Right lung (tissue), 5 donors: Measurements from ENCODE around the gene TMEM184B. TPM values are rescaled to one million over a fixed set of nuclear protein-coding genes. Genes with fewer than 3 reads are reported as not detected.

ENCODE experiments used
- DNase-seq, 2 donors: peaks; one replicate each; pipeline ENCODE4 v3.0.0-alpha.2; 2013
- polyA plus RNA-seq, 5 donors: library from polyadenylated mRNA; unstranded; fragments of 120-200 nt; gene quantifications; one replicate each; pipeline versions ENCODE4 v1.2.1 to v1.2.3, GENCODE V29; 2013; ENCODE audit warnings: inconsistent platforms in 1 of 5, low replicate concordance in 1 of 5; ENCODE audit not compliant: insufficient read length in 5 of 5, insufficient read depth in 1 of 5

The TMEM184B gene
- polyA plus RNA-seq, 5 donors: 32.6 to 47.1 (median 38.9) TPM

DNA sequence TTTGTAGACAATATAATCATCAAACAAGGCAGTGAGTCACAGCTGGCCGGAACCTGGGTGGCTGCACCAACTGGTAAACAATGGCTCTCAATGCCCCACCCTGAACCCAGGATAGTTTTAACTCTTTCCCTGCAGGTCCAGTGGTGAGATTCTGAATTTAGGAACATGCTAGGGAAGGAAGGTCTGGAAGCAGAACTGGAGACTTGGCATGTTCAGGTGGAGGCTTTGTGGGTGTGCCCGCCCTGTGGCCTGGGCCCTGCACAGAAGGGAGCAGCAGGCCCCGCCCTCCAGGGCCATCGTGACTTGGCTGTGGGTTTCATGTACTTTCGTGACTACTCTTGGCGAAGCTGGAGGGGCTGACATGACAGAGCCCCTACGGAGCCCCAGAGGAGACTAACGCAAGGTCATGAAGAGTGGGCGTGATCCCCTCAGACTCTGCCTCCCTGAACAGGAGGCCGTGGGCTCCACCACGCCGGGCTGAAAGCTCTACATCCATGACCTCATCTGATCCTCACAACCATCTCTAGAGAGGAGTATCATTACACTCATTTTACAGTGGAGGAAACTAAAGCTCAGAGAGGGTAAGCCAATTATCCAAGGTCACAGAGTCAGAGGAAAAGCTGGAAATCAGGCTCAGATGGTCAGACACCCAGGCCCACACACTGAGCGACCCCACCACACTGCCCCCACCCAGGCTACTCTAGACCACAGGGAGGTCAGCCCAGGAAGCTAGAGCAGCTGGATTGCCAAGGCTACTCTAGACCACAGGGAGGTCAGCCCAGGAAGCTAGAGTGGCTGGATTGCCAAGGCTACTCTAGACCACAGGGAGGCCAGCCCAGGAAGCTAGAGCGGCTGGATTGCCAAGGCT is 43.7 kb downstream of the TMEM184B start:
- DNase-seq: no peak

DNA sequence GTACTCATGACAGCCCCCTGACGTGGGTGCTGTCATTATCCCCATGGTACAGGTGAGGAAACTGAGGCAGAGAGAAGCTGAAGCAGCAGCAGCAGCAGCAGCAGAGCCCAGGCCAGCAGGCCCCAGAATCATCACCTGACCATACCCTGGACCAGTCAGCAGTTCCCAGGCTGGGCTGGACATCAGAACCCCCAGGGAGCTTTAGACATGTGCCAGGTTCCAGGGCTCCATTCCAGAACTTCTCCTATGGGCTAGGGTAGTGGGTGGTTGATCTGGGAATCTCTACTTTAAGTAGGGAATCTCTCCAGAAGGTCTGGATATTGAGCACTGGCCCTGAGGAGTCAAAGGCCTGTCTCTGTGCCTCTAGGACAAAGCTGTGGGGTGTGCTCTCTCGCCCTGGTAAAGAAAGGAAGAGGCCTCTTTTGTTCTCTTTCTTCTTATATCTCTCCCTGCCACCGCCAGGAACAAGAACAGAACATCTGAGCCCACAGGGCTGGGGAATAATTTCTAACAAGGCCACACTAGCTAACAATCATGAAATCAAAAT is 44.4 kb downstream of the TMEM184B start:
- DNase-seq: no peak

DNA sequence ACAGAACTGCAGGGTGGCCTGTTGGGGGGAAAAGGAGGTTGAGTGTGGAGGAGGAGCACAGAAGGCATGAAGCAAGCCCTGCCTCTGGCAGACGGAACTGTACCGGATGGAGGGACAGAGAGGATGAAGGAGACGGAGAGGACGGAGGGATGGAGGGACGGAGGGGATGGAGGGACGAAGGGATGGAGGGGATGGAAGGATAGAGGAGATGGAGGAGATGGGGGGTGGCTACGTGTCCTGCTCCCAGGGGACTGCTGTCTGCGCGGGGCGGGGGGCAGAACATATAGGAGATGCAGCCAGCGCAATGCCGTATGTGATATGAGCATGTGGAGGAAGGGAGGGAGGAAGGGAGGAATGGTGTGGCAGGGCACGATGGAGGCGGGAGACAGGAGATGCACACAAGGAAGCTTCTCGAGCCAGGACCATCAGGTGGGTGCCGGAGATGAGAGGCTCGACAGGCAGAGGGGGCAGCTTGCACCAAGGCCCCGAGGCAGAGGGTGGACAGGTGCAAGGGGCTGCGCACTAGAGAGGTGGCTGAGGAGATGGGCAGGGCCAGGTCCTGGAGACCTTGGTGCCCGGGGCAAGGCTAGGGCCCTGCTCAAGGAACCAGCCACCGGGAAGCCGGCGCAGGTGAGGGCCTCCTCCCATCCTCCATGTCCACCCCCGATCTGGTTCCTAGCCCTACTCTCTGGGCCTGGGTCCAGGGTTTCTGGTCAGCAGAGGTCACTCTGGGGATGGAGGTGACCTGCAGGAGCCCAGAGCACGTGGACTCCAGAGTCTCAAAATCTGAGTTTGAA is 45.8 kb downstream of the TMEM184B start:
- no peak for DNase-seq

DNA sequence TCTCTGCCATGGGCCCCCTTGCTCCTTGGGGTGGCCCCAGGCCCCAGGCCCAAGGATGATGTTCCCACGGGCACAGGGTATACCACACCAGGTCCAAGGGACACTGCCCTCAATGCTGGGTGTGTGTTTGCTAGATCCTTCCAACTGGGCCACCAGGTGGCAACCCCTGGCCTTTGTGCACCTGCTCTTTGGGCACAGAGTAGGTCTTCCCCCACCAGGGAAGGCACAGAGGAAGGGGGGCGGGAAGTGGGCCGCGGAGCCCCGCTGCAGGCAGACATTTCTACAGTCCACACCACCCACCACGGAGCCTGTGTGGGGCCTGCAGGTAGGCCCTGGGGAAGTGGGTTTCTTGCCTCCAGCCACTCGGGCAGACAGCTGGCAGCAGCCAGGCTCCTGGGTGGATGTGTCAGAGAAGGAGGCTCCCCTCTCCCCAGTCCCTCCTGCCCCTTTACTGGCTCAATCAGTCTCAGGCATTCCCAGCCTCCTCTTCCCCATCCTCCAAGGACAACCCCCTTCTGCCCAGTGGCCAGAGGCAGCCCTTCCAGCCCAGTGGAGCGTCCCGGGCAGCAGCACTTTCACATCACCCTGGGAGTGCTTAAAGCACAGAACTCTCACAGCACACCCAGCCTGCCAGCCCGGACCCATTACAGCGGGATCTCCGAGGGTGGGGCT is 49.4 kb downstream of the TMEM184B start:
- DNase-seq: no peak

DNA sequence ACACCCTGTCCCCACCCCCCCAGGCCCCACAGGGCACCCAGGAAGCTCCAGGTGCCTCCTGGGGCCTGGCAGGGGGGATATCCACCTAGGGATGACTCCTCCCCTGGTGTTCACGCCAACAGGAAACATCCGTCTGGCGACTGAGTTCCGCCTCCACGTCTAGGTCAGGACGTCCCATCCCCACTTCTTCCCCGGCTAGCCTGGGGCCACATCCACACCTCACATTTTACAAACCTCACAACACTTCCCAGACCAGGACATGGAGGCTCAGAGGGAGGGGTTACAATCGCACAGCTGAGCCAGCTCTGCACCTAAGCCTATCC is 50.1 kb downstream of the TMEM184B start:
- DNase-seq: no peak

DNA sequence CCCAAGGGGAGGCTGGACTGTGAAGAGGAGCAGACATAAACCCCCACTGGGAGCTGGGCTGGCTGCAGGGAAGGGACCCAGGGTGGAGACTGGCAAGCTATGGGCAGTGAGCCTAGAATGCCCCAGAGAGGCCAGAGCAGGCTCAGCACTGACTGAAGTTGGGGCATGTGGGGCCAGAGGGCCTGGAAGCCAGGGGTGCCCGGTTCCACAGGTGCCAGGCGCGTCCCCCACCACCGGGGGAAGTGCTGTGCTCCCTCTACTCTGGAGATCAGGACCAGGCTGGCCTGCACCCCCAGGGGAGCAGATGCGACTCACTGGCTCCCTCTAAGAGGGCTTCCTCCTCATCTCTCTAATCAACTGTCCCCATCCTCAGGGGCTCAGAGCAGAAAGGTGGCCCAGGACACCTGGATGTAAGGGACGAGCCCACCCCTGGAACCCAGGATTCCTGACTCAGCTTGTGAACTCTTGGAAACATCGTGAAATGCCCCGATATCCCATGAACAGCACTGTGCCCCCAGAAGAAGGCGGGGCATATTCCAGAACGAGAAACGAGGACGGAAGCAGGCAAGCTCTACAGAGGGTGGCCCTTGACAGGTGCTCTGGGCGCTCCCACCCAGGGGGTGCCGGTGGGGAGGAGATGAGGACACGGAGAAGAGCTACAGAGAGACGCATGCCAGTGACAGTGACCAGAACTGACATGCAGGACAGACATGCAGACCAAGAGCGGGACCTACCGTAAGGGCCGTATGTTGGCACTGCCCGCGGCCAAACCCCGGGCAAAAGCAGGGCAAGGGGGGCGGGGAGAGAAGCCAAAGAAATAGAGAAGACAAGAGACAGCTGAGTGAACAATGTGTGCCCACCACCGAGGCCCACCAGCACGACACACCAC is 50.7 kb downstream of the TMEM184B start:
- no peak for DNase-seq

DNA sequence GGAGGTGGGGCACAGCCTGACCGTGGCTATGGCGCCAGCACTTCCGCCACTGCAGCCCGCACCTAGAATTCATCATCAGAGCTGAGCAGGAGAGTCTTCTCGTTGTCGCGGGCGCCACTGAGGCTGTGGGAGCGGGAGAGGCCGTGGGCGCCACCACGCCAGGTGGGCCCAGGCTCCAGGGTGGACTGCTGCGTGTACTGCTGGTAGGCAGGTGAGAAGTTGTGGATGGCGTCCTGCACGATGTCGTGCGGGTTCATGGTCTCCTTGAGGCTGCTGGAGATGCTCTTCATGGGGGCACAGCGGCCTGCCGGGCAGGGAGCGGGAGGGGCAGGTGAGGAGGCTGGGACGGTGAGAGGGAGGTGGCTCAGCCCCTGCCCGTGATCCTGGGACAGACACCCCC is 51.4 kb downstream of the TMEM184B start:
- no peak for DNase-seq

DNA sequence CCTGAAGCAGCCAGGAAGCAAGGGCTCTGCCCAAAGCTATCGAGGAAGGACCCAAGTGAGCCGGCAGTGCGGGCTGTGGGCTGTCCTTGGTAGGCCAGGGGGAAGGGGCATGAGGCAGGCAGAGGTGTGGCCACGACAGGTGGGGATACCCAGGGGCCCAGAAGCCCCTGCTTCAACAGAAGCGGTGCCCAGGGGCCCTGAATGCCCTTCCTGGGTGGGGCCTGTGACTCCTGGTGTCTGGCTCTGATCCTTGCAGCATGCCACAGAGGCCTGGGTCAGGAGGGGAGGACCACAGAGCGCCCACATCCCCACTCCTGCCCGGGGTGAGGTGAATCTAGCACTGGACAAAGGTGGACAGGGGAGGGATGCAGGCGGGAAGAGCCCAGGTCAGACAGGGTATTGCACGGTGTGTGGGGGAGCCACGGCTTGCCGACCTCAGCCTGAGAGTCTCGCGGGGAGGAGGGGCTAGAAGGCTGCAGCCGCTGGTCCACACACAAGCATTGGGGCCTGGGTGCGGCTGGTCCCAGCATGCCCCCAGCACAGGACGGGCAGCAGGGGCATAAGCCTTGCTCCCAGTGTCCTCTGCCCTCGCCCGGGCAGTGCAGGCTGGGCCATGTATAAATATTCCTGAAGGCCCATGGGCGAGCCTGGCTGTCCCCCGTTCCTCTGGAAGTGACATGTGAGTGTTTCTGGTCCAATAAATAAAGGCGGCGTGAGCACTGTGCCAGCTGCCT is 52.0 kb downstream of the TMEM184B start:
- no peak for DNase-seq

DNA sequence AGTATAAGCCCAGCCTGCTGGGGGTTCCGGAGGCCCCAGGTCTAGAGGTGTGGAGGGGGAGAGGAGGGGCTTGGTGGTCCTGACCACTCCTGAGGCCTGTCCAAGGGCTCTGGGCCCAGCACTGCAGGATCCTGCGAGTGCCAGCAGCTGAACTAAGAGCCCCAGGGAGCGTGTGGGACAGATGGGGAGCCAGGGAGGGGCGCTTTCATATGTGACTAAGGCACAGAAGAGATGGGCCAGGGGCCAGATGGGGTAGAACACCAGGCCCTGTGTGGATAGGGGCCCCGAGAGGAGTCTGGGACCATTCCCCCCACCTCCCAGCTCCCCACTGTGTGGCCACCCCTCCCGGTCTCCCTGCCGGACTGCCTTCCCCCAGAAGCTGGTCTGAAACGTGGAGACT is 52.6 kb downstream of the TMEM184B start:
- DNase-seq: no peak

DNA sequence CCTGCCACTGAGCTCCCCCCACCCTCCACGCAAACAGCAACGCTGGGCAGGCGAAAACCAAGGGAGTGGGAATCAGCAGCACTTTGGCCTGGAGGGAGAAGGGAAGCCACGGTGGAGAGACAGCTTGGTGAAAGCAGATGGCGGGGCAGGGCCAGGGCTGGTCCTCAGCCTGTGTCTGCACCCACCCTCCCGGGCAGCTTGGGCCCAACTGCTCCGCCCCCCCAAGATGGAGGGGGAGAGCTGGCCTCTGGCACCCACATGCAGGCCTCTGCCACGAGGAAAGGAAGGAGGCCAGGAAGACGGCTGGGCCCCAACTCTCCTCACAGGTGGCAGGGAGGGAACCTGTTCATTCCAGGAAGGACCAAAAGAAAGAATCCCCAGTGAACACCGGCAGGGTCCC is 53.2 kb downstream of the TMEM184B start:
- DNase-seq: no peak

DNA sequence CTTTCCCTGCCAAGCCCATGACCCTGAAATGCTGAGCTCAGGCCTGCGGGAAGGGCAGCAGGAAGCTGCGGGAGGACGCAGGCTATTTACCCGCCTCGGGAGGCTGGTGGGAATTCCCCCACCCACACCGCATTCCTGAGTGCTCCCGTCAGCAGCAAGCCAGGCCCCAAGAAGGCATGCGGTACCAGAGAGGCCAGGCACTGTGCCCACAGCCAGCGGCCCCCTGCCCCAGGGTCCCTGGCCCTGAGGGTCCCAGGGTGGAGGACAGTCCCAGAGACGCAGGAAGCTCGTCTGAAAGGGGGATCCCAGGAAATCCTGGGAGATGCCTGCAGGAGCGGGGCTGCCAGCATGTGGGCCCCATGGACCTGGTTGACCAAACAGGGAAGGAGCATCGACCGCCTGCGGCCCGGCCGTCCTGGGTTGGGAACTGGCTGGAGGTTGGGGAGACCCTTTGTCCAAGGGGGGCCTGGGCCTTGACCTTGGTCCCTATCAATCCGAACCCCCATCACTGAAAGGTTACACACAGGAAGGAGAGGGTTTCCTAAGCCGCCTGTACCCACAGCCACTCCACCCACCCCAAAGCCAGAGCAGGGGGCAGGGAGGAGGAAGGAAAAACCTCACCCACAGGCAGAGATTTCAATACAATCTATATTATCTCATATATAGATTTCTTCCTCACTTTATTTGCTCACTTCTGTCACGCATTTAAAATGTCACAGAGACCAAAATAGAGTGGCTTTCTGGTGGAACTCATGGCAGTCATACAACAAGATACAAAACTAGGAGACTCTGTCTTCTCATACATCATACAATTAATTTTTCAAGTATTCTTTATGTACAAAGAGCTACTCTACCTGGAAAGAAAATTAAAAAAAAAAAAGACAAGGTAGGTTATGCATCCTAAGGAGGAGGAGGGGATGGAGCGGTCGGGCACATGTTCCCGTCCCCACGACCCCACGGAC is 53.9 kb downstream of the TMEM184B start:
- peak; percentile 58 to 61 for DNase-seq

DNA sequence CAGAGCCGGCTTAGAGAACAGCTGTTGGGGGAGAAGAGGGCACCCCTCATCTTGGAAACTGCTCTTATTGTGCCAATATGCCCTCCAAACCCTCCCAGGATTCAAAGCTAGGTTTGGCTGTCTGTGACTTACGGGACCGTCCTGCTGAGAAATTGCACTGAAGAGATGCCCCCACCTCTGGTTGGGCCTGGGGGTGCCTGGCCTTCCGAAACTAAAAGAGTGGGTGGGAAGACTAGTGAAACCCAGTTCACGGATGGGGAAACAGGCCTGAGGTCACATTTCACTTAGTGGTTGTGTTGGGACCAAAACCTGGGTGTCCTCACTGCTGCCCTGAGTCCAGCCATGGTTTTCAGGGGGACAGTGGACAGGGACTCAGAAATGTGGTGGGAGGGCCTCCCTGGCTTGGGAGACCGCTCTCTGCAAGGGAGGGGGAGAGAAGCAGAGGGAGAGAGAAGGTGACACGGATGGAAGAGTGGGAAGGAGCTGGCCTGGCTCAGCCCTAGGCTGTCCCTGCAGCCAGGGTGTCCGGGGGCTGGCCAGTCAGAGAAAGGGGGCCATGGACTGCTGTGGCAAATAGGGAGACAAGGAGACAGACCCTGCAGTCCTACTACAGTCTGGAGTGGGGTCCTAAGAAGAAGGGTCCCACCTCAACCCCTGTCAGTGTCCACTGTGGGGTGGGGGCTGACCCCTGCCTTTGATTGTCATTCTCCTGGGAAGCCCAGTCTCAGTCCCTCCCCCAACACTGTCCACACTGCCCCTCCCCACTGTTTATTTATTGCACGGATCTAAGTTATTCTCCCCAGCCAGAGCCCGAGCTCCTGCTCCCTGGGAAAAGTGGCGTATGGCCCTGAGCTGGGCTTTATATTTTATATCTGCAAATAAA is 57.4 kb downstream of the TMEM184B start:
- DNase-seq: no peak

DNA sequence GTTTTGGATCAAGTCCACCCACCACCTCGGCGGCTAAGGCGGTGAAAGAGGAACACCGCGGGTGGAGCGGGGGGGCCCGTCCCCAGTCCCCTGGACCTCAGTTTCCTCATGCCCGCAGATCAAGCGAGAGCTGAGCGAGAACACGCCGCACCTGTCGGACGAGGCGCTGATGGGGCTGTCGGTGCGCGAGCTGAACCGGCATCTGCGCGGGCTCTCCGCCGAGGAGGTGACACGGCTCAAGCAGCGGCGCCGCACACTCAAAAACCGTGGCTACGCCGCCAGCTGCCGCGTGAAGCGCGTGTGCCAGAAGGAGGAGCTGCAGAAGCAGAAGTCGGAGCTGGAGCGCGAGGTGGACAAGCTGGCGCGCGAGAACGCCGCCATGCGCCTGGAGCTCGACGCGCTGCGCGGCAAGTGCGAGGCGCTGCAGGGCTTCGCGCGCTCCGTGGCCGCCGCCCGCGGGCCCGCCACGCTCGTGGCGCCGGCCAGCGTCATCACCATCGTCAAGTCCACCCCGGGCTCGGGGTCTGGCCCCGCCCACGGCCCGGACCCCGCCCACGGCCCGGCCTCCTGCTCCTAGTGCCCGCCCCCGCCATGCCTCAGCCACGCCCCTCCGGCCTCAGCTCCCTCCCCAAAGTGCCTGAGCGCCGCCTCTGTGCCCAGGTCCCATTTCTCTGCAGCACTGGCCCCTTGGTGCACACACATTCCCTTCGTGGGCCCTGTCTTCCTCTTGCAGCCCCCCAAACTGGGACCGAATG is 58.3 kb downstream of the TMEM184B start:
- DNase-seq: peak; percentile 45 to 46

DNA sequence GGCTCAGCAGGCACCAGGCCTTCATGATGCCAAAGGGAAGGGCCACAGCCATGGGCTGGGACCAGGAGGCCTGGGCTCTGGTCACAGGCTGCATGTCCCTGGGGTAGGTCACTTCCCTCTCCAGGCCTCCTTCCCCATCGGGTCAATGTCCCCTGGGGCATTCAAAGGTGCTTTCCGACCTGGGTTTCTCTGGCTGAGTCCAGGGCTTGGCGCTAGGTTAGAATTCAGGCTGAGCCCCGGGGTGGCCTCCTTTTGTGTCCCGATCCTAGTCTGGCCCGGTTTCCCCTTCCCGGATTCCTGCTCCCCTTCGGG is 58.9 kb downstream of the TMEM184B start:
- no peak for DNase-seq

DNA sequence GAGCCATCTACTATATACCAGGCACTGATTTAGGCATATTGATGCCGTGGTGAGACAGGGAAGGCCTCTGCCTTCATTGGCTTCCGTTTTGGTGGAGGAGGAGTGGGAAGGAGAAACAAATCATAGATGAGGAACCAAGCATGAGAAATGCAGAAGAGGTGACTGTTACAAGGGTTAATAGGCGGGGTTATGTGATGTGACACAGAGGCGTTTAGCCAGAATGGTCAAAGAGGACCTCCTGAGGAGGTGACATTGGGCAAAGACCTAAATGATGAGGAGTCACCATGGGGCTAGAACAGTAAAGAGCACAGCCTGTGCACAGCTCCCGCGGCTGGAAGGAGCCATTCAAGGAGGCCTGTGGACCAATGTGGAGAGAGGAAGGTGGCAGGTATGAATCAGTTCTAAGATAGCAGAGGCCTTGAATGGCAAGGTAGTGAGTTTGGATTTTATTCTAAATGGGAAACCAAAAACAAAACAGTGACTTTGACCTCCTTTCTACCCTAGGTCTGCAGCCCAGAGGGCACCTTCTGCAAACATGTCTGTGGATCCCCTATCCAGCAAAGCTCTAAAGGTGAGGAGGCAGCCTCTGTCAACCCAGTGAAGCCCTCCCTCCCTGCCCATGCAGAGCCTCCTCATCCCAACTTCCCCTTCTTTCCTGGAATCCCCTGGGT is 59.4 kb downstream of the TMEM184B start:
- no peak for DNase-seq

DNA sequence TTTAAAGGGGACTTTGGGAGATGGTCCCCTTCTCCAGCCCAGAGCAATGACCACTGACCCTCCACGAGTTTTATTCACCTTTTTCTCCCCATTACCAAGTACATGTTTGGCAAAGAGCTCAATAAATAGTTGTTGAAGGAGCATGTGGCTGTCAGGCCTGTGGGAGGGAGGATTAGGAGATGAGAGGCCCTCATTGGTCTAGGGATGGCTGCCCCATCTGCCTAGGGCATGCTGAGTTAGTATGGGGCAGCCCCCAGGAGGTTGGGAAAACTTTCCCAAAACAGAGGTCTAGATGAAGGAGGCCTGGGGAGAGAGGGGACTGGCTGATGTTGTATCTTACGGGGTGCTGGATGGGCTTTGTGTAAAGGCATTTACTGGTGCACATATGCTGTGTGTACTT is 60.4 kb downstream of the TMEM184B start:
- no peak for DNase-seq

DNA sequence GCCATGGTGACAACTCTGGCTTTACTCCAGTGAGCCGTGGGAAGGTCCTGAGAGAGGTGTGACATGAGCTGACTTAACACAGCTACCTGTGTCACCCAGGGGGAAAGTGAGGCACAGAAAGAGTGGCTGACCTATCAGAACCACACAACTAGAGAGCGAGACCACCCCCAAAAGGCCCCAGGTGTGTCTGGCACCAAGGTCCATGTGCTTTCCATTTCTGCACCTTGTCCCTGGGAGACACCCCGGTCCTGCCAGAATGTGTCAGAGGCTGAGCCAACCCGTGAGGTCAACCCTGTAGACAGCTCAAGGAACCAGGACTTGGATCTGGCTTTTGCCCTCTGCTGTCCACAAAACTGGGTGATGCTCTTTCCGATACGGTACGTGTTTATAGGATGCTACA is 61.3 kb downstream of the TMEM184B start:
- no peak for DNase-seq
